ENCODE data around the gene NMT1.

Gene NMT1

GRCh38 chr17:45135978-45136791, 75.1 kb downstream of the NMT1 start:
- no peak for DNase-seq (ENCODE audit: low read depth, low spot score)

- no peak for DNase-seq (ENCODE audit: low read depth, low spot score)
These were observed 75.9 kb downstream of the NMT1 start for GRCh38 chr17:45136846-45137560.

GRCh38 chr17:45137561-45138305, 76.6 kb downstream of the NMT1 start:
- DNase-seq (ENCODE audit: low read depth, low spot score): no peak

- no peak for DNase-seq (ENCODE audit: low read depth, low spot score)
These were observed 77.9 kb downstream of the NMT1 start for GRCh38 chr17:45138911-45139532.

- DNase-seq (ENCODE audit: low read depth, low spot score): no peak
These were observed 78.4 kb downstream of the NMT1 start for GRCh38 chr17:45139533-45139920.

- DNase-seq (ENCODE audit: low read depth, low spot score): no peak
These were observed 82.1 kb downstream of the NMT1 start for GRCh38 chr17:45143094-45143670.

GRCh38 chr17:45143767-45144198, 82.7 kb downstream of the NMT1 start:
- no peak for DNase-seq (ENCODE audit: low read depth, low spot score)

GRCh38 chr17:45144199-45145034, 83.3 kb downstream of the NMT1 start:
- no peak for DNase-seq (ENCODE audit: low read depth, low spot score)

GRCh38 chr17:45145035-45145389, 83.9 kb downstream of the NMT1 start:
- DNase-seq (ENCODE audit: low read depth, low spot score): no peak

GRCh38 chr17:45146166-45146565, 85.0 kb downstream of the NMT1 start:
- DNase-seq (ENCODE audit: low read depth, low spot score): no peak

- no peak for DNase-seq (ENCODE audit: low read depth, low spot score)
These were observed 85.4 kb downstream of the NMT1 start for GRCh38 chr17:45146592-45146889.

GRCh38 chr17:45146890-45147580, 85.9 kb downstream of the NMT1 start:
- DNase-seq (ENCODE audit: low read depth, low spot score): no peak

GRCh38 chr17:45147581-45148182, 86.6 kb downstream of the NMT1 start:
- DNase-seq (ENCODE audit: low read depth, low spot score): peak; percentile 42

GRCh38 chr17:45148183-45149036, 87.3 kb downstream of the NMT1 start, which contains the start of gene HEXIM1:
TSS of gene HEXIM1 (plus strand) at chr17:45148475. CDS start at chr17:45149191, 716 bp downstream.
- DNase-seq (ENCODE audit: low read depth, low spot score): peak; percentile 95

- DNase-seq (ENCODE audit: low read depth, low spot score): peak; percentile 47
These were observed 88.0 kb downstream of the NMT1 start for GRCh38 chr17:45149037-45149668.

GRCh38 chr17:45149669-45150664, 88.8 kb downstream of the NMT1 start:
- peak; percentile 25 for DNase-seq (ENCODE audit: low read depth, low spot score)
